ENCODE data around the gene ITGB3.

ITGB3 gene

GRCh38 chr17:47298712-47299111 lies 45.1 kb downstream of the ITGB3 start:
- no peak for TF ChIP-seq FOXP2 (optimal IDR thresholded peaks at IDR 0.05; ENCODE audit: borderline replicate concordance, extremely low read depth, extremely low read length, insufficient read depth)
- no peak for TF ChIP-seq SIN3A (IDR thresholded peaks at IDR 0.05; ENCODE audit: borderline replicate concordance, insufficient read depth, low read length)
- TF ChIP-seq, protein P1, sequence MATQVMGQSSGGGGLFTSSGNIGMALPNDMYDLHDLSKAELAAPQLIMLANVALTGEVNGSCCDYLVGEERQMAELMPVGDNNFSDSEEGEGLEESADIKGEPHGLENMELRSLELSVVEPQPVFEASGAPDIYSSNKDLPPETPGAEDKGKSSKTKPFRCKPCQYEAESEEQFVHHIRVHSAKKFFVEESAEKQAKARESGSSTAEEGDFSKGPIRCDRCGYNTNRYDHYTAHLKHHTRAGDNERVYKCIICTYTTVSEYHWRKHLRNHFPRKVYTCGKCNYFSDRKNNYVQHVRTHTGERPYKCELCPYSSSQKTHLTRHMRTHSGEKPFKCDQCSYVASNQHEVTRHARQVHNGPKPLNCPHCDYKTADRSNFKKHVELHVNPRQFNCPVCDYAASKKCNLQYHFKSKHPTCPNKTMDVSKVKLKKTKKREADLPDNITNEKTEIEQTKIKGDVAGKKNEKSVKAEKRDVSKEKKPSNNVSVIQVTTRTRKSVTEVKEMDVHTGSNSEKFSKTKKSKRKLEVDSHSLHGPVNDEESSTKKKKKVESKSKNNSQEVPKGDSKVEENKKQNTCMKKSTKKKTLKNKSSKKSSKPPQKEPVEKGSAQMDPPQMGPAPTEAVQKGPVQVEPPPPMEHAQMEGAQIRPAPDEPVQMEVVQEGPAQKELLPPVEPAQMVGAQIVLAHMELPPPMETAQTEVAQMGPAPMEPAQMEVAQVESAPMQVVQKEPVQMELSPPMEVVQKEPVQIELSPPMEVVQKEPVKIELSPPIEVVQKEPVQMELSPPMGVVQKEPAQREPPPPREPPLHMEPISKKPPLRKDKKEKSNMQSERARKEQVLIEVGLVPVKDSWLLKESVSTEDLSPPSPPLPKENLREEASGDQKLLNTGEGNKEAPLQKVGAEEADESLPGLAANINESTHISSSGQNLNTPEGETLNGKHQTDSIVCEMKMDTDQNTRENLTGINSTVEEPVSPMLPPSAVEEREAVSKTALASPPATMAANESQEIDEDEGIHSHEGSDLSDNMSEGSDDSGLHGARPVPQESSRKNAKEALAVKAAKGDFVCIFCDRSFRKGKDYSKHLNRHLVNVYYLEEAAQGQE (IDR thresholded peaks at IDR 0.05; ENCODE audit: insufficient read depth in 1 of 2, low read depth in 2 of 2, low read length in 2 of 2): no peak
- no peak for TF ChIP-seq POLR2AphosphoS5 (IDR thresholded peaks at IDR 0.05; ENCODE audit: low read depth, low read length)
- TF ChIP-seq TAF1 (IDR thresholded peaks at IDR 0.05; ENCODE audit: borderline replicate concordance, insufficient read depth, low read length): no peak

- TF ChIP-seq FOXP2 (optimal IDR thresholded peaks at IDR 0.05; ENCODE audit: borderline replicate concordance, extremely low read depth, extremely low read length, insufficient read depth): no peak
- TF ChIP-seq POLR2AphosphoS5 (IDR thresholded peaks at IDR 0.05; ENCODE audit: low read depth, low read length): no peak
- TF ChIP-seq, protein P1 (IDR thresholded peaks at IDR 0.05; ENCODE audit: insufficient read depth in 1 of 2, low read depth in 2 of 2, low read length in 2 of 2): no peak
- no peak for TF ChIP-seq SIN3A (IDR thresholded peaks at IDR 0.05; ENCODE audit: borderline replicate concordance, insufficient read depth, low read length)
- TF ChIP-seq TAF1 (IDR thresholded peaks at IDR 0.05; ENCODE audit: borderline replicate concordance, insufficient read depth, low read length): no peak
Observed at GRCh38 chr17:47299239-47299910, 45.7 kb downstream of the ITGB3 start.

GRCh38 chr17:47300718-47301117 lies 47.1 kb downstream of the ITGB3 start:
- no peak for TF ChIP-seq SIN3A (IDR thresholded peaks at IDR 0.05; ENCODE audit: borderline replicate concordance, insufficient read depth, low read length)
- no peak for TF ChIP-seq POLR2AphosphoS5 (IDR thresholded peaks at IDR 0.05; ENCODE audit: low read depth, low read length)
- TF ChIP-seq, protein P1 (IDR thresholded peaks at IDR 0.05; ENCODE audit: insufficient read depth in 1 of 2, low read depth in 2 of 2, low read length in 2 of 2): no peak
- no peak for TF ChIP-seq FOXP2 (optimal IDR thresholded peaks at IDR 0.05; ENCODE audit: borderline replicate concordance, extremely low read depth, extremely low read length, insufficient read depth)
- no peak for TF ChIP-seq TAF1 (IDR thresholded peaks at IDR 0.05; ENCODE audit: borderline replicate concordance, insufficient read depth, low read length)

GRCh38 chr17:47301161-47301560 lies 47.5 kb downstream of the ITGB3 start:
- TF ChIP-seq POLR2AphosphoS5 (IDR thresholded peaks at IDR 0.05; ENCODE audit: low read depth, low read length): no peak
- no peak for TF ChIP-seq SIN3A (IDR thresholded peaks at IDR 0.05; ENCODE audit: borderline replicate concordance, insufficient read depth, low read length)
- TF ChIP-seq TAF1 (IDR thresholded peaks at IDR 0.05; ENCODE audit: borderline replicate concordance, insufficient read depth, low read length): no peak
- TF ChIP-seq FOXP2 (optimal IDR thresholded peaks at IDR 0.05; ENCODE audit: borderline replicate concordance, extremely low read depth, extremely low read length, insufficient read depth): no peak
- TF ChIP-seq, protein P1 (IDR thresholded peaks at IDR 0.05; ENCODE audit: insufficient read depth in 1 of 2, low read depth in 2 of 2, low read length in 2 of 2): no peak
